Thyroid gland (tissue), 4 donors: Measurements from ENCODE around the gene OSBP2. TPM values are rescaled to one million over a fixed set of nuclear protein-coding genes. Genes with fewer than 3 reads are reported as not detected.

ENCODE experiments used
- DNase-seq, 2 donors: peaks; one replicate each; pipeline ENCODE4 v3.0.0-alpha.2; 2019
- H3K27ac ChIP-seq, 3 donors: fragments of 200-600 bp; sonication (generic); 1 replicate in 2 of 3; 2 replicates in 1 of 3; pipeline ENCODE4 v1.5.1; 2016 to 2019; ENCODE audit warnings: mild to moderate bottlenecking in 1 of 3, moderate library complexity in 1 of 3
- H3K27me3 ChIP-seq: fragments of 200-600 bp; sonication (generic); one replicate; pipeline ENCODE4 v1.5.1; 2019
- H3K36me3 ChIP-seq, 2 donors: fragments of 200-600 bp; sonication (generic); one replicate each; pipeline ENCODE4 v1.5.1; 2016 to 2019
- H3K4me1 ChIP-seq, 2 donors: fragments of 200-600 bp; sonication (generic); one replicate each; pipeline ENCODE4 v1.5.1; 2017 to 2019
- H3K4me3 ChIP-seq, 3 donors: fragments of 200-600 bp; sonication (generic); replicated peaks in 1 of 3; 1 replicate in 2 of 3; 2 replicates in 1 of 3; pipeline ENCODE4 v1.5.1; 2016; ENCODE audit warnings: mild to moderate bottlenecking in 1 of 3
- H3K9me3 ChIP-seq: fragments of 200-600 bp; sonication (generic); one replicate; pipeline ENCODE4 v1.5.1; 2017
- POLR2A ChIP-seq, 2 donors: fragments of 450-650 bp; IDR thresholded peaks; one replicate each; pipeline ENCODE4 v1.6.1; 2017; ENCODE audit warnings: antibody characterized with exemption in 2 of 2, mild to moderate bottlenecking in 2 of 2, moderate library complexity in 1 of 2
- WGBS, 2 donors: methylation state at CpG; one replicate each; pipeline ENCODE4 v1.1.5; 2017; 5-methylcytosine and 5-hydroxymethylcytosine counted together
- intact Hi-C: fragments of 100-400 bp; cut with DNase I; formaldehyde crosslinking; loops from one replicate; pipeline ENCODE4 v1.15.1; 2023
- total RNA-seq, 4 donors: library from RNA; depleted of rRNA; stranded (reverse); fragments of >200 nt; gene quantifications; one replicate each; pipeline ENCODE4 v1.2.3, GENCODE V29; 2016
- TF ChIP-seq, protein P1 (sequence below), 6 experiments: fragments of 200-600 bp in 3 of 6; fragments of 450-650 bp in 3 of 6; sonication (generic) in 3 of 6; IDR thresholded peaks; one replicate each; pipeline ENCODE4 v1.5.1; 2016 to 2019; ENCODE audit warnings: antibody characterized with exemption in 6 of 6, mild to moderate bottlenecking in 2 of 6, inconsistent platforms in 1 of 6, moderate library complexity in 1 of 6

The OSBP2 gene
- total RNA-seq, 4 donors from 2014 or later: 7.8 to 13.4 (median 11.5) TPM

DNA sequence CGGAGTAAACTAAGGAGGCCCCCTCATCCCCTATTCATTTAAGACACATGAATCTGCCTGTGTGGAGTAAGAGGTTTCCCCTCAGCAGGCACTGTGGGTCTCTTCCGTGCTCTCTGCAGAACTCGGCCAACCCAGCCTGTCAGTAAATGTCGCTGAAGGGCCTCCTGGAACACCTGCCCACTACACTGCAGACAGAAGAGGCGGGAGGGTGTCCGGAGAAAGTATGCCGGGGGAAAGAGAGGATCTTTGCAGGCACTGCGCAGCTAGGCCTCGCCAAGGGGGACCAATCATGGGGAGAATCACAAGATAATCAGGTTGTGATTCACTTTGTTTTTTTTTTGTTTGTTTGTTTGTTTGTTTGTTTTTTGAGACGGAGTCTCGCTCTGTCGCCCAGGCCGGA, 163.1 kb downstream of the OSBP2 start:
- Histone ChIP-seq H3K4me1 (no peaks in the 10 kb centered on the region), H3K36me3 (no peaks in the 10 kb centered on the region), H3K9me3 (no peaks in the 10 kb centered on the region), H3K27me3 (no peaks in the 10 kb centered on the region), H3K27ac (no peak overlapping the region), H3K4me3 (no peak overlapping the region)
- intact Hi-C loops: no loop called here
- TF ChIP-seq, protein P1, sequence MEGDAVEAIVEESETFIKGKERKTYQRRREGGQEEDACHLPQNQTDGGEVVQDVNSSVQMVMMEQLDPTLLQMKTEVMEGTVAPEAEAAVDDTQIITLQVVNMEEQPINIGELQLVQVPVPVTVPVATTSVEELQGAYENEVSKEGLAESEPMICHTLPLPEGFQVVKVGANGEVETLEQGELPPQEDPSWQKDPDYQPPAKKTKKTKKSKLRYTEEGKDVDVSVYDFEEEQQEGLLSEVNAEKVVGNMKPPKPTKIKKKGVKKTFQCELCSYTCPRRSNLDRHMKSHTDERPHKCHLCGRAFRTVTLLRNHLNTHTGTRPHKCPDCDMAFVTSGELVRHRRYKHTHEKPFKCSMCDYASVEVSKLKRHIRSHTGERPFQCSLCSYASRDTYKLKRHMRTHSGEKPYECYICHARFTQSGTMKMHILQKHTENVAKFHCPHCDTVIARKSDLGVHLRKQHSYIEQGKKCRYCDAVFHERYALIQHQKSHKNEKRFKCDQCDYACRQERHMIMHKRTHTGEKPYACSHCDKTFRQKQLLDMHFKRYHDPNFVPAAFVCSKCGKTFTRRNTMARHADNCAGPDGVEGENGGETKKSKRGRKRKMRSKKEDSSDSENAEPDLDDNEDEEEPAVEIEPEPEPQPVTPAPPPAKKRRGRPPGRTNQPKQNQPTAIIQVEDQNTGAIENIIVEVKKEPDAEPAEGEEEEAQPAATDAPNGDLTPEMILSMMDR (IDR thresholded peaks at IDR 0.05): no peak
- TF ChIP-seq POLR2A (IDR thresholded peaks at IDR 0.05): no peak
- DNase-seq: no peak
- WGBS, 2 donors: 91 to 92% methylated on average over 13 of the region's 13 CpGs

DNA sequence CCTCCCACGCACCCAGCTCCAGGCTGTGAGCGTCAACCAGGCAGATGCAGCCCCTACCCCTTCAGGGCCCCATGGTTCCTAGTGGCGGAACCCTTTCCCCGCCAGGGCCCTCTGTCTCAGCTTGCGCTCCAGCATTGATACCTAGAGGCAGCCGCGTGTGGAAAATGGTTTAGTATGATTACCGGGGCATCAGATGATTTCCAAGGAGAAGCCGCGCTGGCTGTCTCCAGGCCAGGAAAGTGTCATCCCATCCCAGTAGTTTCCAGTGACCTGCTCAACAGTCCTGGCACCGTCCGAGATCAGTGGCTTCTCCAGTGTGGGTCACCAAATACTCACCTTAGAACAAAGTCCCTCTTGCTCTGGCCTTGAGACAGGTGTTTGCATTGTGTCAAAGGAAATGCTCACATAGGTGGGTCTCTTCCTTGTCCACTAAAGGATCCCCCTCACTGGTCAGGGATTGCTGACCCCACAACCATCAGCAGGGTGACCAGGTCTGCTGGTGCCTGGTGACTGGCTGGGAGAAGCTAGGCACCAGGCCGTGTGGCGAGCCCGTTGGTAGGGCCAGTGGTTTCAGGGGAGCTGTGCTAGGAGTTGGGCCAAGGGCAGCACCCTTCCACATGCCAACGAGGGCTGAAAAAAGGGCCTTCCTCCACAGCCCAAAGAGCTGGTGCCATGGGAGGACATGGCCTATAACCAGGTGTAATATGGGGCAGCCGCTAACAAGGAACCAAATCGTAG, 164.5 kb downstream of the OSBP2 start:
- H3K27me3 ChIP-seq: no peaks in the 10 kb centered on the region
- no peak overlapping the region for H3K4me3 ChIP-seq
- no peaks in the 10 kb centered on the region for H3K9me3 ChIP-seq
- no peak for DNase-seq
- no peaks in the 10 kb centered on the region for H3K36me3 ChIP-seq
- 95 to 98% methylated on average over 17 to 18 of the region's 18 CpGs for WGBS, 2 donors
- H3K4me1 ChIP-seq: no peaks in the 10 kb centered on the region
- TF ChIP-seq, protein P1 (IDR thresholded peaks at IDR 0.05): no peak
- TF ChIP-seq POLR2A (IDR thresholded peaks at IDR 0.05): no peak
- no peak overlapping the region for H3K27ac ChIP-seq
- intact Hi-C loops: no loop called here

- DNase-seq: no peak
- Histone ChIP-seq H3K27me3 (no peaks in the 10 kb centered on the region), H3K27ac (no peak overlapping the region), H3K36me3 (no peaks in the 10 kb centered on the region), H3K9me3 (no peaks in the 10 kb centered on the region), H3K4me3 (no peak overlapping the region), H3K4me1 (no peaks in the 10 kb centered on the region)
- WGBS, 2 donors: 89 to 95% methylated on average over 7 of the region's 7 CpGs
- TF ChIP-seq, protein P1 (IDR thresholded peaks at IDR 0.05): no peak
- TF ChIP-seq POLR2A (IDR thresholded peaks at IDR 0.05): no peak
- intact Hi-C loops: no loop called here
Measured at GRCh38 chr22:30859714-30860095, 165.0 kb downstream of the OSBP2 start.

- no peak for DNase-seq
- Histone ChIP-seq H3K36me3 (no peaks in the 10 kb centered on the region), H3K4me3 (no peak overlapping the region), H3K9me3 (no peaks in the 10 kb centered on the region), H3K27ac (no peak overlapping the region), H3K4me1 (no peaks in the 10 kb centered on the region), H3K27me3 (no peaks in the 10 kb centered on the region)
- 74 to 88% methylated on average over 5 to 8 of the region's 12 CpGs for WGBS, 2 donors
- TF ChIP-seq, protein P1 (IDR thresholded peaks at IDR 0.05): no peak
- no peak for TF ChIP-seq POLR2A (IDR thresholded peaks at IDR 0.05)
- intact Hi-C loops: no loop called here
Measured at GRCh38 chr22:30860176-30861105, 165.8 kb downstream of the OSBP2 start.

DNA sequence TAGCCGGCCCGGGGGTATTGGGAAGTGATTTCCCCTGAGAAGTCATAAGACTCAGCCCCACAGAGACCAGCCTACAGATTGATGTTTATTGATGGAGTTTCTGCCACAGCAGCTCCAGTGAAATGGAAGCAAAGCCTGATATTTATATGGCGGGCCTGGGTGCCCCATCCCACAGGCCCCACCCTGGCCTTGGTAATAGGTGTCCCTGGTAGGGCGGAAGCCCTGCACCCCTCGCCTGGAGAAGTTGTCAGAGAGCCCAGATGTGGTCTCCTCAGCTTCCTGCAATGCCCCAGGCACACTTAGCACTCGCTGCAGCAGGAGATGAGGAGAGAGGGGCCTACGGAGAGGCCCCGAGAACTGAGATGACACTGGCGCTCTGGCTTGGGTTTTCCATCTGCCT, 166.5 kb downstream of the OSBP2 start:
- no peaks in the 10 kb centered on the region for H3K4me1 ChIP-seq
- DNase-seq: no peak
- intact Hi-C loops: no loop called here
- TF ChIP-seq, protein P1 (IDR thresholded peaks at IDR 0.05): no peak
- TF ChIP-seq POLR2A (IDR thresholded peaks at IDR 0.05): no peak
- 80 to 91% methylated on average over 6 to 9 of the region's 9 CpGs for WGBS, 2 donors
- H3K4me3 ChIP-seq: no peak overlapping the region
- H3K27ac ChIP-seq: no peak overlapping the region
- no peaks in the 10 kb centered on the region for H3K27me3 ChIP-seq
- H3K36me3 ChIP-seq: no peaks in the 10 kb centered on the region
- no peaks in the 10 kb centered on the region for H3K9me3 ChIP-seq
